ENCODE data around the gene SORBS1.

The SORBS1 gene

GRCh38 chr10:95538412-95538811 lies 22.8 kb downstream of the SORBS1 start:
- DNase-seq: no peak

DNA sequence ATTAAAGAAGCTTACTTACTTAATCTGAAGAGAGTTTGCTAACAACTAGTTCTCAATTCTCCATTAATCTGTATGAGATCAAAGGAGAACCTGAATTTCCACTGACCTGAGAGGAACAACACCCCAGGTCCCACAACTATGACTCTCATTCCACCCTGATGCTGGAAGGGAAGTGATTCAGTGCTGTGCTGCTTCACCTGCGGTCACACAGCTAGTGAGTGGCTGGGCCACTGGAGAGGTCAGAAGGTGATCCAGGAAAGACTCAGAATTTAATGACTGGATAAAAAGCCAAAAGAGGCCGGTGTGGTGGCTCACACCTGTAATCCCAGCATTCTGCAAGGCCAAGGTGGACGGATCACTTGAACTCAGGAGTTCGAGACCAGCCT lies 23.6 kb downstream of the SORBS1 start:
- no peak for DNase-seq

GRCh38 chr10:95536894-95537541 lies 24.2 kb downstream of the SORBS1 start:
- DNase-seq: no peak

GRCh38 chr10:95536017-95536416 lies 25.2 kb downstream of the SORBS1 start:
- DNase-seq: no peak

DNA sequence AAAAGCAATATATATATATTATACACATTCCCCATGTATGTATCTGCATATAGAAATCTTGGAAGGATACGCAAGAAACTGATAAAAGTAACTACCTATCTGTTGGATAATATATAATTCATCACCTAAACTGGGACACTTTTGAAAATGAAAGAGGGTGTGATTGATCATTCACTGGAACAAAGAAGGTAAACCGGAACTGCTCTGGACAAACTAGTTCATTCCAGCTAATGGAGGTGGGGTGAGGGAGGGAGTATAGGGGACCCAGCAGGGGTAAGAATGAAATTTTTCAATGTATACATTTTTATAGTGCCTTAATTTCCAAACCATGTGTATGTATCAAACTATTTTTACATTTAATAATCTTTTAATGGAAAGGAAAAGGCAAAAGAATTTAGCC lies 25.6 kb downstream of the SORBS1 start:
- no peak for DNase-seq

- no peak for DNase-seq
These were observed 27.6 kb downstream of the SORBS1 start for GRCh38 chr10:95533590-95533989.

GRCh38 chr10:95532536-95532935 lies 28.6 kb downstream of the SORBS1 start:
- DNase-seq: no peak

DNA sequence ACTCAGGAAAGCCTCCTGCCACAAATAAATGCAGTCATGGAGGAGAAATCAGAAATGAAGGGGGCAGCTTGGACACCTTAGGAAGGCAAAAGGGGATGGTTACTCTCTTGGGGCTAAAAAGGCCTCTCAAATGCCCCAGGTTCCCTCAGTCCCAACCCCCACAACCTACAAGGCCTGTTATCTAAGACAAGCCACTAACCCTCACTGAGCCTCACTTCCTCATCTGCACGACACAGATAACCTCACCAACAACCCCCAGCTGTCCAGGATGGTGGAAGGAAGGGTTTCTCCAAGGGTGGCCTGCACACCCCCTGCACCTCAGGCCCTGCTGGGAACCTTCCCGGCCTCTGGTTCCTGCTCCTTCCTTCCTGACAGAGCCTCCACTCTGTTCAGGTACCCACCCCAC lies 29.2 kb downstream of the SORBS1 start:
- DNase-seq: no peak

- no peak for DNase-seq
These were observed 29.9 kb downstream of the SORBS1 start for GRCh38 chr10:95531058-95531809.

DNA sequence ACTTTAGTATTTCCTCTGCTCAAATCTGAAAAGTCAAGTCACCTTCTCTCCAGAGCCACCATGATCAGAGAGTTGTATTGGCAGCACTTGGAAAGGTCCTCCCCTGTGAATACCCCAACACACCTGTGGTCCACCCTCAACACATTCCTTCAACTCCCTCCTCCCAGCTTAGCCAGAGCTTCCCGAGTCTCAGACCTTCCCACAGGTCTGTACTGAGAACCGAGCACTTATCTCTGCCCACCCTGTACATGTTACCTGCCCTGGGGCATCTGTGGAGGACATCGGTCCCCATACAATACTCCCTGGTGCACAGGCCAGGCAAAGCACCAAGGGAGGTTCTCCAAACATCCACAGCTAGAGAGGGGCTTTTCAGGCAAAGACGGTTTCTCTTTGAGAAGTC lies 30.6 kb downstream of the SORBS1 start:
- DNase-seq: no peak

GRCh38 chr10:95530029-95530428 lies 31.1 kb downstream of the SORBS1 start:
- DNase-seq: no peak

DNA sequence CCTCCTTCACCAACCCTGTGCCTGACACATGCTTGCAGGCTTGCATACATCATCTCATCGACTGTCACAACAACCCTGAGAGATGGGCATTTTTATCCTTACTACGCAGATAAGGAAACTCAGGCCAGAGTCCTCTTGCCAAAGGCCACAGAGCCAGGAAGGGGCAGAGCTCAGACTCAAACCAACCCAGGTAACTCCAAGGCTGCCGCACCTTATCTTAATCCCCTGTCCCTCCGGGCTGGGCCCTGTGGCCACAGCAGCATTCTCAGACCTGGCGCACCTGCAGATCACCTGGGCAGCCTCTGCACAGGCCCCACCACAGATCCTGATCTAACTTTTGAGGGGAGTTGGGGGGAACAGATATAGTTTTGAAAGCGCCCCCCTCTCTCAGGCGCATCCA lies 35.1 kb downstream of the SORBS1 start:
- no peak for DNase-seq

- DNase-seq: no peak
These were observed 36.1 kb downstream of the SORBS1 start for GRCh38 chr10:95525033-95525418.

GRCh38 chr10:95524358-95525032 lies 36.7 kb downstream of the SORBS1 start:
- no peak for DNase-seq

- DNase-seq: no peak
These were observed 39.1 kb downstream of the SORBS1 start for GRCh38 chr10:95522117-95522516.

- DNase-seq: no peak
These were observed 40.6 kb downstream of the SORBS1 start for GRCh38 chr10:95520617-95521016.

- no peak for DNase-seq
These were observed 42.4 kb downstream of the SORBS1 start for GRCh38 chr10:95518455-95519452.

DNA sequence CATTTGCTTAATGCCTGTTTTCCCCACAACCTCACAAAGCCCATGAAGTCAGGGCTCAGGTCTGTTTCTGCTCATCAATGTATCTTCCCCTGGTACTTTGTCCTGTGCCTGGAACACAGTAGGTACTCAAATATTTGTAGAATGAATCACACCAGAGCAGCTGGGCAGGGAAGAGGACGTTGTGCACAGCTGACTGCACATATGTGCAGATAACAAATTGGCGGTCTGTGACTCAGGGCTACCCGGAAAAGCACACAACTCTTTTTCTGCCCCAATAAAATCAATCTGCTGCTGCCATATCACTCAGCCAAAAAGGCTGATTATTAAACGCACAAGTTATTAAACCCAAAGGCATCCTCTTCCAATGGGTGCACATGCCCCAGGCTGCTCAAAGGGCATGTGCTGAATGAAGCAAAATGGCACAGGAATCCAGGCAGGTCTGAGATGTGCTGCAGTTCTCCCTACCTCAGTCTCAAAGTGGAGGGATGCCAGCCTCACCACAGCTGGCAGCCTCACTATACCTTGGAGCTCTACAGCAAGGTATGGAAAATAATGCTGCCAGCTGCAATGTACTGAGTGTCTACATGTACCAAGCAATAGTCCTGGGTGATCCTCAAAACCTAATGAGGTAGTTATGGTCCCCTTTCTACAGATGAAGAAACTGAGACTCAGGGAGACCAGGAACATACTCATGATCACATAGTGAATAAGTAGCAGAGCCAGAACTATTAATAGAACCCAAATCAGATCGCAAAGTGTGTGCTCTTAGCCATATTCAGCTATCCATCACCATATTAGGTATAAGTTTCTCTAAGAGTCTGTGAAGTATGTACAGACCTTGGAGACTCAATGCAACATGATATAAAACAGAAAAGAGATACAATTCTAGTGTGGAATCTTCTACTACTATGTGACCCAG lies 43.4 kb downstream of the SORBS1 start:
- no peak for DNase-seq

DNA sequence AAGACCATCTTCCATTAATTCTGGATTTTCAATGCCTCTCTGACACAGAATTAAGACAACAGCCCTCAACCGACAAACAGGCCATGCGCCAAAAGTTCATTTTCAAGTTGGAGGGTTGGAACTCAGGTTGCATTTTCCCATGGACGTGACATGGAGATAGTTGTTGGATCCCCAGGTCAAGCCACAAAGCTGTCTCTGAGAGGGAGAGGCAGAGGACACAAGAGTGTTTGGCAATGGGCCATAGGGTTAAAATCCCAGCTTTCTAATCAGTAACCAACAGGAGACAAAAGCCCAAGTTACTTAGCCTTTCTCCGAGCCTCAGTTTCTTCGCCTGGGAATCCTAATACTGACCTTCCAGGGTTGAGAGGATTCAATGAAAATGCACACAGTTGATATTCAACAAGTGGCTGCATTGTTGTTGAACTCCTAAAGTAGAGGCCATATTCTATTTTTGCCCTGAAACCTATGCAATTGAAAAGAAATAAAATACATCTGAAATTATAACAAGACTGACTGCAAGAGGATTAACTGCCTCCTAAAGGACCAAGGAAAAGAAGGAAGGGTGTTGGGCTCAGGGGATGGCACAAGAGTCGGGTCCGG lies 44.3 kb downstream of the SORBS1 start:
- DNase-seq: no peak

DNA sequence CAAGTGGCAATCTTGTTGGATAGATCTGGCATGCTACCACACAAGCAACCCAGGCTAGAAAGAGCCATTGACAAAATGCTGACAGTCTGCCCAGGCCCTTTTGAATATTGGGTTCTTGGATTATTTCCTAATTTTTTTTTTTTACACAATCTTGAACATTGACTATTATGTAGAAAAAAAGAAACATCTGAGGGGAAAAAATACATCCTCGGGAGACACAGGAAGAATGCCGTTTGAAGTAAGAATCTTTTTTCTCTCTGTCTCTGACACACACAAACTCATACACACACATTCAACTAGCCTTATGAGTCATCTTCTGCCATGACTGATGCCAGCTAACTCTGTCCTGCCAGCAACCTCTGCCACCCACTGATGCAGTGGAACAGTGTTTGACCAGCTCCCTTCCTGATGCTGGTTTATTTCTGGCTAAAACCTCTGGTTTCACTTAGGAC lies 47.2 kb downstream of the SORBS1 start:
- DNase-seq: no peak

DNA sequence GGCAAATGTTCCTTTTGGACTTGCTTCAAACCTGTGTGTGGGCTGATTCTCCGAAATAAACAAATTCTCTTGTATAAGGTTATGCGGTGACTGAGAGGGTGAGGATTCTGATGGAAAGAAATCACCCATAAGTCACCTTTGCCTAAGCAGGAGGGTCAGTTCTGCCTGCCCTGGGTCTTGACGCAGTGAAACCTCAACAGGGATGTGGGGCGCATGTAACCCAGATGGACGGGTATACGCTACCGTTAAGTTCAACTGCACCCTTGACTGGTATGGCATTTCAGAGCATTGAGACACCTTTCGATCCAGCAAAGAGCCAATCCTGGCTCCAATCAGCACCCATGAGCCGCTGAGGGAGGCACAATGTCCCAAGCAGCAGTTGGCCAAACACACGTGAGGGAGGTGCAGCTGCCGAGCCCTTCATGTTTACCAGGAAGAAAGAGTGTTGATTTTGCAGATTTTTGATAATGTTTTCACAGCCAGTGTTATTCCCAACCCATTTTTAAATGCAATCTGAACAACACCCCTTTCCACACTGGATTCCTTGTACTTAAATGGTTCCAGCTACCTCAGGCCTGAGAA lies 48.1 kb downstream of the SORBS1 start:
- DNase-seq: no peak
